HG03571 (cell line): ENCODE data around the gene TIMP4.
A peak's percentile ranks its signal among the peaks of the same experiment; 100 is the strongest.

Experiments used
- ATAC-seq: cut with Tn5 transposase; IDR thresholded peaks from one replicate; pipeline ENCODE4 v1.9.1; 2021; ENCODE audit not compliant: unreplicated experiment

TIMP4 gene

DNA sequence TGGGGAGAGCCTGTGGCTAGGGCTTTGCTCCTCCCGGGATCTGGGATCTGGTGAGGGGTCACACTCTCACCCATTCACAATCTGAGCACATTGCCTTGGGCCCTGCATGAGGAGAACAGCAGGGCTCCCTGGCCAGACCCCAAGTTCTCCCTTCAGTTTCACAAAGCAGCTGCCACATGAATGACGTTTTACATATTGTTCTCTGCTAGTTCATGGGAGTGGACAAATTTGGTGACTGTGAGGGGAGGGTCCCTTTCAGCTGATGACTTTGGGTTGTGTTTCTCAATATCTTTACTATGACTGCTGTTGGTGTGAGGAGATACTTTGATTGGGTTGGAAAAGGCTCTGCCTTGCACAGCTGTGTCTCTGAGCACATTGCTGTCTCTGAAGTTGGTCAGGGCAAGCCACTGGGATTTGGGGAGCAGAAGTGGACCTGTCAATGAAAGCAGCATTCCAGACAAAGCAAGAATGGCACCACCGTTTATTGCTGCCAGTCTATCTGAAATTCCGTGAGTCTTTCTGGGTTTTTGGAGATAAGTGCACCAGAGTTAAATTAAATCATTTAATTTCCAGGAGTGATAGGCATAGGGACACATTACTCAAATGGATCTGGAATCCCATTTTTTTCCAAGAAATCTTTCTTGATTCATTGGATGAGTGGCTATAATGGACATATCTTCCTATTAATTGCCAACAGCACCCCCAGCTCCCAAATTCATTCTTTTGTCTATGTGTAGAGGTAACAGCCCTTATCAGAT is 10.3 kb downstream of the TIMP4 start:
- no peak for ATAC-seq

DNA sequence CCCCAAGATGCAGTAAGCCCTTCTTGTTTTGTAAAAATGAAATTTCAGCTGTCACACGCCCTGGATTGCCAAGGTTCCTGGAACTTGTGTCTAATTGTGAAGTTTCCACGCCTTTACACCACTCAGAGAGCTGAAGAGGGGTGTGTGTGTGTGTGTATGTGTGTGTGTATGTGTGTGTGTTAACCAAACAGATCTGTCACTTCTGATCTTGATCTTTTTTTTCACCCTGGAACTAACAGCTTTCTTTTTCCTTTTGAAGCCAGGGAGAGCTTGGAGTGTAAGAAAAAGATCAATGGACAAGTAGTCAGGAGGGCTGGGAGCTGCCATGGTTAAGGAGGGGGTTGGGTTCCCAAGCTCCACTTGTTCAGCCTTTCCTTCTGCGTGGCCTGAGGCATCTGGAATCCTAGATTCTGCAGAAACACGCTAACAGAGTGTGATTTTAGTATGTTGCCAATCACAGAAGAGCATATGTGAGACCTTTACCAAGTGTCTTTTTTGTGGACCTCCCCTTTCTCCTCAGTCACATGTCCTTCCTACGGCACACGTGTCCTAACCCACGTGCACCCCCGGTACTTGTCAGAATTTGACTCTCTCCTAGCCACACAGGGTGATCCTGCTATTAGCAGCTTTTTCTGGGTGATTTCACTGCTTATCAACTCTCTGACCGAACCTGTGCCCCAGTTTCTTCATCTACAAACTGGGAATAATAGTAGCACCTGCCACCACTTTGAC is 11.5 kb downstream of the TIMP4 start:
- no peak for ATAC-seq

DNA sequence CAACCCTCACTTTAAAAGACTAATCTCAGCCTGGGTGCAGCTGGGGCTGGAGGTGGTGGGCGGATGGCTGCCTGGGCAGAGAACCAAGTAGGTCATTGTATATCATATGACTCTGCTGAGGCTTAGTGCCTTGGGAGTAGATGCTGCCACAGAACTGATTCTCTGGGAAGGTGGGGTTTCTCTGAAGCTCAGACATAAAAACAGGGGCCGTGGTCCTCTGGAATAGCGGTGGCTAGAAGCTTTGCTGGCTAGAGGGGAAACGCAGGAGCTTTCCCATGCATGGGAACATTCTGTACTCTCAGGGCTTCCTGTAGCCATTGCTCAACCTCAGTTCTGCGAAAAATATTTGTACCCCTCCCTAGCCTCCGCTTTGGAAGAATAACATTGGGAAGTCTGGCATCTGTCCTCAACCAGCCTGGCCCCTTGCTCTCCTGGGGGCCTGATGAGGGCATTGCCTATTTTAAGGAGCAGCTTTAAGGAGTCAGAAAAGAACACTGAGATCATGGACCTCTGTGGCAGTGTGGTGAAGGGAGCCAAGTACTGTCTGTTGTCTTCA is 14.7 kb downstream of the TIMP4 start:
- ATAC-seq: no peak

DNA sequence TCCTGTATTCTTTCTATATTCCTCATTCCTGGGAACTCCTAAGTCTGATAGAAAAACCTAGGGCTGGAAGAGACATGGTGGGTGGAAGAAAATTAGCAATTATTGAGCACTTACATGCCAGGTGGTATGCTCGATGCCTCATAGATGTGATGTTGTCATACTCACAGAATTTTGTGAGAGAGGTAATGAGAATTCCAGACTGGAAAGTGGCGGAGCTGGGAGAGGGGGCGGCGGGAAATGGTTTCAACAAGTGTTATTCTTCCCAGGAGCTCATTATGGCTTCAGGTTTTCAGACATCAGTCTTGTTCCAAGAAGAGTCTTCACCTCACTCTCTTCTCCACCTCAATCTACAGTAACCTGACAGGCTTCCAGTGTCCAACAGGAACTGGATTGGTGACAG is 16.2 kb downstream of the TIMP4 start:
- no peak for ATAC-seq

DNA sequence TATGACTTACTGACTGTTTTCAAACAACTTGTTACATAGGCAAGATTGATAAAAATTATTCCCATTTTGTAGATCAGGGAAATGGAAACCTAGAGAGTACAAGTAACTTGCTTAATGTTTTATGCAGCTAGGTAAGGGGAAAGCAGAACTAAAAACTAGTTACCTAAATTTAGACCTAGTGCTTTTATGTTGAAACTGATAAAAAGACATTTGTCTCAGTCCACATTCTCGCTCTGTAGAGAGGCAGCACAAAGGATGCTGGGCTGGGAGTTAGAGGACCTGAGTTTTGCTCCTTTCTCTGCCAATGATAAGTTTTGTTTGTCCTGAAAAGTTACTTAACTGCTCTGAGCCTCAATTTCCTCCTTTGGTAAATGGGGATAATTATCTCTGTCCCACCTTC is 17.4 kb downstream of the TIMP4 start:
- no peak for ATAC-seq

DNA sequence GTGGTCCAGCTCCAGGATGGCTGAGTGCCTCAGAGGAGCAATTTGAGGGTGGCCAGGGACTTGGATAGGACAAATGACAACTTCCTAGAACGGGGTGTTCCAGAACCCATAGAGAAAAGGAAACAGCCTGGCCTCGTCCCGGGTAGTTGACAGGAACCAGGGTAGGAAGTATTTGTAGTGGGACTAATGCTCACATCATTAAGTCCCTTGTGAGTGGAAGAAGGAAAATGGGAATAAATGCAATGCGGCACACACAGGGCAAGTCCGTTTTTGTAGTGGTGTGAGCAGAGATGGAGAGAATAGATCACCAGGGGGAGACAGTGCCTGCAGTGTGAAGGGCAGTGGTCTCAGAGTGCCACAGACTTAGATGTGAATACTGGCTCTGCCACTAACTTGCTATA is 19.6 kb downstream of the TIMP4 start:
- ATAC-seq: no peak

DNA sequence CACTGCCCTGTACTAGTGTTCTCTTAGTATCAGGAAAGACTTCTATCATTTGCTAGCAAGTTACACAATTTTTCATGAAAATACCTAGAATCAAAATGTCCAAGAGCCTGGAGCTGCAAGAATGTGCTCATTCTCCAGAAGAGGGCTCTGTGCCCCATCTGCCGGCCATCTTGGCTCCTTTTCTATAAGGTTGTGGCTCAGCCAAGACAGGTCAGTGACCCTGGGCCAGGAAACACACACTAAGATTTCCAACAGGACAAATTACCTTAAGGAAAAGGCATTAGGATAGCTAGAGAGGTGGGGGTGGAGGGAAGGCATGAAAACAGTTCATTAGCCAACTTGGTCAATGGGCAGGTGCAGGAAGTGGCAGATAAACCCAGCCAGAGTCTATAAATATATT is 20.7 kb downstream of the TIMP4 start:
- no peak for ATAC-seq

DNA sequence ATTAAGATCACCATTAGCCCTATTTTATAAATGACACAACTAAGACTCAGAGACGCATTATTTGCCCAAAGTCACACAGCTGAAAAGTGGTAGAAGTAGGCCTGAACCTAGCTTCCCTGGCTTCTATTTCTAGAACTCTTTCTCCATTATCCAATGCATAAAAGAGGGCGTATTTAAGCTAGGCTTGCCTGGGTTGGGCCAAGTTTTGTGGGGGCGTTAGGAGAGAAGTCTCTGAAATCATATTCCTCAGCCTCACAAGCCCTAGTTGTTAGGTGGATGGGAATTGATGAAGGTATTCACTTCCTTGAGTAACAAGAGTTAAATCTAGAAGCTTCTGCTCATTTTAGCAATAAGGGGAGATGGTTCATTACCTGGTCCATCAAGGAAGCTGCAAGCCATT is 22.3 kb downstream of the TIMP4 start:
- ATAC-seq: no peak

DNA sequence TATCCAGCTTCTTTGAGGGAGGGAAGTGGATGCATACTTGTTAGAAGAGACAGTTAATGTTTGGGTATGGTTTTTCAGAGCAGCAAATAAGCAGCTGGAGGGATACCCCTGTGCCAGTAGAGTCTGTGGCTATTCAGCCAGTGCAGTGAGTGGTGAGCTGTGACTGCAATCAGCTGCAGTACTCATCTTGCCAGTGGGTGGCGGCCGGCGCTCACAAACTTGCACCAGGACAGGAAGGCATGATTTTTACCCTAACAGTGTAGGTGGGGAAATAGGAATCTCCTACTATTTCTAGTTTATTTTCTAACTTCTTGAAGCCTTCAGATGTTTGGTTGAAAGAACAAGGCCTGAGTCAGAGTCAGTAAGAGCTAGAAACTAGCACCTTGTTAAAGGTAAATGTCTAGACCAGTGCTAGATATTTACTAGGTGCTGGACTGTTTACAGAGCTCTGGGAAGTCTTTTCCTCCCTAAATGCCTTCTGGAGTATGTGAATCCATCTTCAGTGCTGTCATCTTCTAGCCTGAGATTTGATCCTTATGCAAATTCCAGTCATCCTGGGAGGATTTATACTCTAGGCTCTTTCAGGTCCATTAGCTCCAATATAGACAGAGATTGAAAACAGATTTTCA is 23.6 kb downstream of the TIMP4 start:
- ATAC-seq: peak; percentile 88

DNA sequence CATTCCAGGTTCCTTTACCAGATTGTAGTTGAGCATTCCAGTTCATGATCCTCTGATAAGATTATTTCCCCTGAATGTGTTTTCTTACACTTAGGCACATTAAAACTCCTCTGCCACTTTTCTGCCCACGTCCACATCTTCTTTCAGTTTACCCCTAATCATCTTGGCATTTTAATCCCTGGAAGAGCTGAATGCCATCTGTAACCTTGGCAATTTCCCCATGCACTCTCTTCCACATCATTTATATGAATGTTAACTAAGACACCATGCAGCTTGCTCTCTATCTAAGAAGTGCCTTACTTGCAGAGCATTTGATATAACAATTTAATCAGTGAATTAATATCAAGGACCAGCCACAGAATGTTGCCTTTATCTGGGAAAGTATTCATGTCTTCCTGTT is 25.8 kb downstream of the TIMP4 start:
- no peak for ATAC-seq

DNA sequence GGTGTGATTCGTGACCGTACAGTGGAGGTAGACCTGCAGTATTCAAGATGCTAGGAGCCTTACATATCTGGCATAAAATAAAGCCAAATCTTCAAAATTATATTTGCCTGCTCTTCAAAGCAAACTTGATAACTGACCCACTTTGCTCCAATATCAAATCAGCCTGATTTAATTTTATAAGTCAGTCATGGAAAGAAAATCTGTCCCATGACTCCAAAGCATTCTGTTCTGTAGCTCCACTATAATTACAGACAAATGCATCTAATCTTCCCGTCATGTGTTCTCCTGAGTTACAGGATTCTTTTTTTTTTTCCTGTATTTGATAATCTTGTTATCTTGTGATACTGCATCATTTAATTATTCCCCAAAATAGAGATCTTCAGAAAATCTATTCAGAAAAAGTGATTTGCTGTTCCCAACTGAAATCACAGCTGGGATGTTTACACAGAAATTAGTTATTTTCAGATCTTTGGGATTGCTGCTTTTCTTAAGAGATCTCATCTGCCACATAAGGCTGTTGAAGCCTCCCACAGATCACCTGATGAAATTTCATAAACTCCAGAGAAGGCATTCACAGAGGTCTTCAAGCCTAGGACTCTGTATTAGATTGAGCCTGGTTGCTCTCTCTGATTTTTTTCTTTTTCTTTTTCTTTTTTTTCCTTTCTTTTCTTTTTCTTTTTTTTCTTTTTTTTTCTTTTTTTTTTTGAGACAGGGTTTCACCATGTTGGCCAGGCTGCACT is 27.2 kb downstream of the TIMP4 start:
- no peak for ATAC-seq

DNA sequence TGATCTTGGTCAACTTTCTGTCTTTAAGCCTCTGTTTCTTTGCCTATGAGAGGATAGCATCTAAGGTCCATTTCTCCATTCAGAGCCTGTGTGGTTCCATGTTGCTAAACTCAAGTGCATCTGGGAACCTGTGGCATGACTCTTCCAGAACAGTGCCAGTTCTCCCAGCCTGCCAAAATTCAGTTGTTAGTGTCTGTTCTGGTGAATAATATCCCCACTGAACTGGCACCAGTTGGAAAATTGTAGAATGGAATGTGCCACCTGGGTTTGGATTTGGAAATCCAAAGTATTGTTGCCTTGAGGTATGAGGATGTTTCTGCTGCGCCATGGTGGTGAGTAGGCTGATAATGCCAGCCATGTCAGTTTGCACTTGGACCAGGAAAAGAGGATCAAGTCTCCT is 31.3 kb downstream of the TIMP4 start:
- no peak for ATAC-seq

DNA sequence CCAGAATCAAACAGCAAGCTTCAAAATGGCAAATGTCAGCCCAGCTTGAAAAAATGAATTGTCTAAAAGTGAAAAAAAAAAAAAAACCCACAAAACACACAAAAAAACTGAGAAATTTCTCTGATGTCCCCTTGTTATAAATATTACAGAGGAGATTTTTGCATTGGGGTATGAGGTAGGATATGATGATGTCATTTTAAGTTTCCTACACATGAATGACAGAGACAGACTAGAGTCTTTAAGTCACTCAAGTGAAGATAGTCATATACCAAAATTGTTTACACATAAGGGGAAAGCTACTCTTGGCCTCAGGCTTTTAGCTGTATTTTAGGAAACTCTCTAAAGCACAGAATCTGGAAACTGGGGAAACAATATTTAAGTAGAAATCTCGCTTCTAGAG is 32.9 kb downstream of the TIMP4 start:
- ATAC-seq: no peak

DNA sequence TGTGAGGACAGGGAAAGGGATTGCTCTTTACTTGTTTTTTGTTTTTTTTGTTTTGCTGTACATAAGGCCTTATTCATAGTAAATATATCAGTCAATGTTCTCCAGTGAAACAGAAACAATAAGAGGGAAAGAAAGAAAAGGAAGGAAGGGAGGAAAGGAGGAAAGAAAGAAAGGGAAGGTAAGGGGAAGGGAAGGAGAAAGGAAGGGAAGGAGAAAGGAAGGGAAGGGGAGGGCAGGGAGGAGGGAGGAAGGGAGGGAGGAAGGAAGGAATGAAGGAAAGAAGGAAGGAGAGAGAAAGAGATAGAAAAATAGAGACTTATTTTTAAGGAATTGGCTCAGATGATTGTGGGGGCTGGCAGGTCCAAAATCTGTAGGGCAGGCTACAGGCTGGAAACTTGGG is 37.2 kb downstream of the TIMP4 start:
- no peak for ATAC-seq

DNA sequence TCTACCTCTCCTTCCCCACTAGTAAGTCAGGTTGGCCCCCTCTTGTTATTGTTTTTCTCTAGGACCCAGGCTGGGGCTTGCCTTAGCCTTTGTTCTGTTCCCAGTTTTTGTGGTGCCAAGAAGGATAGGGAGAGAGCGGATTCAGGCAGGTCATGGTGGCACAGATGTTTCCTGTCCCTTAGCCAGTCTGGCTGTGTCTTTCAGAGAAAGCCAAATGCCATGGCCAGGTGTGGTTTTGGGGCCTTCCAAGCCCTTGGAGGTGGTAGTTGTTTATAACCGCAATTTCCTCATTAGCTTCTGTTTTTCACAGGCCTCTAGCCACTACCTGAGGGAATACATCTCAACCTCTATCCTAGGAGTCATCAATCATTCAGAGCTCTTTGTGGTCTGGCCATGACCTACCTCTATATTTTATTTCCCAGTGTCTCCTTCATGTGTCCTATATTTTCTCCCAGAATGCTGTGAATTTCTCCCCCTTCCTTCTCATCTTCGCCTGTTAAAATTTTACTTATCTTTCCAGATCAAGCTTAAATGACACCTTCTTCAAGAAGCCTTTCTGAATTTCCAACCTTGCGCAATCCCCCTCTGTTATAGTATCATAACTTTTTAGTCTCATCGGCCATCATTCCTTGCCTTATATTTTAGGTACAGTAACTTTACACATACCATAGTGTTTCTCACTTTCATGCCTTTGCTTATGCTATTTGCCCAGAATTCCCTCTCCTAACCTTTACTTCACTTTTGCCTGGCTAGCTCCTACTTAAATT is 38.2 kb downstream of the TIMP4 start:
- no peak for ATAC-seq

DNA sequence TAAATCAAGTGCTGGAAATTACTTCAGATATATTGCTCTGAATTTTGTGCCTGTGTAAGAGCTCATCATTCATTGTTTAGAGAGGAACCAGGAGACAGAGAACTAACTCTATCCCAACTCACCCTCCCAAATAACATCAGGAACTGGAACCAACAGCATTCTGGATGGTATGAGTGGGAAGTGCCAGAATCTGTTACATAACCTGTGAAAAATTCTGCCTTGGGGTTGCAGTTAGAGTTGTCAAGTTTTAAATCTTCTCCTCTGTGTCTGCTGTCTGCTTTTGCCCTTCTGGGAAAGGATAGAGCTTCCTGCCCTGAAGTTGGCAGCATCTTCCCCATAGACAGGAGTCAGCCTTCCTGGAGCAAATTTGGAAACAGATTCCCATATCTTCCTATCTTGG is 41.2 kb downstream of the TIMP4 start:
- ATAC-seq: no peak

DNA sequence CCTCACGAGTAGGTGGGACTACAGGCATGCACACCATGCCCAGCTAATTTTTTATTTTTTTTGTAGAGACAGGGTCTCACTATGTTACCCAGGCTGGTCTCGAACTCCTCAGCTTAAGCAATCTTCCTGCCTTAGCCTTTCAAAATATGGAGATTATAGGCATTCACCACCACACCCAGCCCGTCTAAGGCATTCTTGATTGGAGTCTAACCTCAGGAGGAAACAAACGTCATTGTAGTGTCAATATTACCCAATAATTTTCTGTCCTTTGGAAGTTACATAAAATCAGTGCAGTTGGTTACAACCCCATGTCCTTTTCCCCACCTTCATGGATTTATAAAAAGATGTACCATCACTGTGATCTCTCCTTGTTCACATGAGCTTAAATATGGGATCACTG is 41.8 kb downstream of the TIMP4 start:
- ATAC-seq: no peak

DNA sequence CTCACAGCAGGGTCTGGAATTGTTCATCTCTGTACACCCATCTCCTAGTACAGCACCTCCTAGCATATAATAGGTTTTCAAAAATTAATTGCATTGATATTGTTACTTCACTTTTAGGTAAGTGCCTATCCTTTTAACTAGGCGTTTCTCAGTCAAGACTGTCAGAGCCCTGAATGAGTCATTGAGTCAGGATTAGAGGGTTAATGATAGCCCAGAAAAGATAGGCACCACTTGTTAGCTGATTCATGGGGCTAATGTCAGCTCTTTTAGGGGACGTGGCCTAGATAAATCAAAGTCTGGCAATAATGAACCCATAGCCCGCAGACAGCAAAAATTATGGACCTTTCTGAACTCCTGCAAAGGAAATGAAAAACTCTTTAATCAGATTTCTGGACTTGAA is 42.9 kb downstream of the TIMP4 start:
- no peak for ATAC-seq

DNA sequence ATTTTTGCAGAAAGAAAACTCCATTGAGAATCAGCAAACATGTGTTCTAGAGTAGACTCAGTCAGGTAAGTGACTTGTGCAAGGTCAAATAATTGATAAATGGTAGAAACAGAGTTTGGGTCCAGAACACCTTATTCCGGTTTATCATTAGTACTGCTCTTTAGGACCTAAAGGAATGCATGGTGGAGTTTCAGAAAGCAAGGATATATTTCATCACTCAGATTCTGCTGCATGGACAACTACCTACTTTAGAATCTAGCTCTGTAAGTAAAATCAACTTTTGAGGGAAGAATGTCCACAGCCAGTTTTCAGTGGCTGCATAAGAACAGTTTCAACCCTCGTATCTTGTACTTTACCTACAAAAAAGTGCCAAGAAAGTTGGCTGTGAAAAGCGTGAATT is 43.6 kb downstream of the TIMP4 start:
- no peak for ATAC-seq

DNA sequence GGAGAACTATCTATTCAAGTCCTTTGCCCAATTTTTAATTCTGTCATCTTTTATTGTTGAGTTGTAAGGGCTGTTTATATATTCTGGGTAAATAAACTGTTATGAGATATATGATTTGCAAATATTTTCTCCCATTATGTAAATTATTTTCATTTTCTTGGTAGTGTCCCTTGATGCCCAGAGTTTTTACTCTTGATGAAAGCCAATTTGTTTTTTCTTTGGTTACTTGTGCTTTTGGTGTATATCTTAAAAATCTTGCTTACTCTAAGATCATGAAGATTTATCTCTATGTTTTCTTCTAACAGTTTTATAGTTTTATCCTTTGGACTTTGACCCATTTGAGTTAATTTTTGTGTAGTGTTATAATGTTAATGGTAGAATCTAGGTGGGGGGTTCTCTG is 44.5 kb downstream of the TIMP4 start:
- no peak for ATAC-seq
